Endothelial cell of umbilical vein (primary cell): ENCODE measurements around the gene THAP4. TPM values are rescaled to one million over a fixed set of nuclear protein-coding genes. Genes with fewer than 3 reads are reported as not detected.

ENCODE experiments used
- BruUV-seq: library from RNA; stranded (reverse); fragments of 400-500 nt; replicated peaks from 2 replicates; lab custom pipeline; 2021; lab: Mats Ljungman, UMichigan
- CTCF ChIA-PET: fragments of 300-600, 350-600 bp; sonication (Branson Sonifier 250); formaldehyde crosslinking; loops from one replicate; lab custom pipeline; 2021; ENCODE audit warnings: antibody characterized with exemption, inconsistent platforms; lab: Charles Lee
- POLR2A ChIA-PET: fragments of 300-600, 350-600 bp; sonication (Branson Sonifier 250); formaldehyde crosslinking; loops from one replicate; lab custom pipeline; 2021; ENCODE audit warnings: antibody characterized with exemption, inconsistent platforms; lab: Charles Lee
- DNase-seq: peaks from one replicate; pipeline ENCODE4 v3.0.0-alpha.2; 2011; ENCODE audit warnings: low read depth, low spot score
- FAIRE-seq: peaks from 2 replicates; lab custom pipeline; 2011; peaks lifted over from hg19 to GRCh38; lab: Jason Lieb, UNC
- H2AFZ ChIP-seq: 2 replicates; pipeline ENCODE4 v1.6.0; 2012; ENCODE audit warnings: low read depth, low read length, control low read depth, inconsistent platforms
- H3K27ac ChIP-seq: 2 replicates; pipeline ENCODE4 v1.5.1; 2011; ENCODE audit warnings: low read depth, mild to moderate bottlenecking, control low read depth, low read length, moderate library complexity; ENCODE audit not compliant: insufficient read depth
- H3K27me3 ChIP-seq, 2 experiments: 2 replicates each; pipeline versions ENCODE4 v1.6.0 to v1.6.1; 2011; ENCODE audit warnings: low read length in 2 of 2, mixed read lengths in 1 of 2; ENCODE audit not compliant: control insufficient read depth in 2 of 2, insufficient read depth in 2 of 2
- H3K36me3 ChIP-seq, 2 experiments: 2 replicates in 1 of 2; 3 replicates in 1 of 2; pipeline ENCODE4 v1.5.1; 2011; ENCODE audit warnings: low read length in 2 of 2, mild to moderate bottlenecking in 1 of 2, moderate library complexity in 1 of 2; ENCODE audit not compliant: control insufficient read depth in 2 of 2, insufficient read depth in 2 of 2; ENCODE audit errors: extremely low read depth in 1 of 2
- H3K4me1 ChIP-seq: 3 replicates; pipeline ENCODE4 v1.5.1; 2011; ENCODE audit warnings: mild to moderate bottlenecking, low read length; ENCODE audit not compliant: control insufficient read depth, insufficient read depth; ENCODE audit errors: extremely low read depth
- H3K4me2 ChIP-seq: 2 replicates; pipeline ENCODE4 v1.6.1; 2011; ENCODE audit warnings: low read length, control low read depth, mixed read lengths; ENCODE audit not compliant: insufficient read depth
- H3K4me3 ChIP-seq, 3 experiments: fragments of 200-600 bp in 1 of 3; sonication (generic), shearing (Covaris generic) in 1 of 3; replicated peaks in 1 of 3; 2 replicates each; pipeline ENCODE4 v1.5.1; 2011 to 2016; ENCODE audit warnings: control low read depth in 3 of 3, low read length in 3 of 3, mild to moderate bottlenecking in 2 of 3, inconsistent platforms in 1 of 3, low read depth in 1 of 3, moderate library complexity in 1 of 3; ENCODE audit not compliant: insufficient read depth in 1 of 3
- H3K79me2 ChIP-seq: 2 replicates; pipeline ENCODE4 v1.6.0; 2012; ENCODE audit warnings: low read length, inconsistent platforms; ENCODE audit not compliant: control insufficient read depth, insufficient read depth
- H3K9ac ChIP-seq: replicated peaks from 2 replicates; pipeline ENCODE3; 2011; ENCODE audit warnings: low read length, control low read depth; ENCODE audit not compliant: insufficient read depth; ENCODE audit errors: extremely low read depth
- H3K9me1 ChIP-seq: replicated peaks from 3 replicates; pipeline ENCODE4 v1.6.0; 2011; ENCODE audit warnings: mild to moderate bottlenecking, low read length; ENCODE audit not compliant: control insufficient read depth, insufficient read depth; ENCODE audit errors: extremely low read depth
- H3K9me3 ChIP-seq: replicated peaks from 2 replicates; pipeline ENCODE4 v1.5.1; 2012; ENCODE audit warnings: low read length, inconsistent platforms; ENCODE audit not compliant: control insufficient read depth, insufficient read depth
- H4K20me1 ChIP-seq: replicated peaks from 2 replicates; pipeline ENCODE3; 2011; ENCODE audit warnings: mild to moderate bottlenecking, low read length; ENCODE audit not compliant: control insufficient read depth, insufficient read depth; ENCODE audit errors: extremely low read depth
- EZH2 ChIP-seq: IDR thresholded peaks from 2 replicates; pipeline ENCODE4 v1.6.1; 2012; ENCODE audit warnings: borderline replicate concordance, low read depth, mild to moderate bottlenecking, moderate library complexity, low read length, inconsistent platforms; ENCODE audit not compliant: severe bottlenecking
- FOS ChIP-seq: IDR thresholded peaks from 2 replicates; pipeline ENCODE4 v1.6.1; 2011; ENCODE audit warnings: mild to moderate bottlenecking, low read length, moderate library complexity, borderline replicate concordance; ENCODE audit not compliant: insufficient read depth
- GATA2 ChIP-seq: IDR thresholded peaks from 2 replicates; pipeline ENCODE4 v1.7.0; 2011; ENCODE audit warnings: low read depth, mild to moderate bottlenecking, moderate library complexity, mixed read lengths, low read length; ENCODE audit not compliant: insufficient read length, insufficient read depth
- JUN ChIP-seq: IDR thresholded peaks from 2 replicates; pipeline ENCODE4 v1.6.1; 2011; ENCODE audit warnings: borderline replicate concordance, low read depth; ENCODE audit not compliant: insufficient read length, insufficient read depth
- MYC ChIP-seq: IDR thresholded peaks from one replicate; pipeline ENCODE4 v1.6.1; 2011; ENCODE audit warnings: mild to moderate bottlenecking, low read depth, low read length
- POLR2A ChIP-seq: IDR thresholded peaks from 2 replicates; pipeline ENCODE4 v1.6.1; 2012; ENCODE audit warnings: low read depth, mild to moderate bottlenecking, control low read depth, low read length
- POLR2AphosphoS5 ChIP-seq: IDR thresholded peaks from 2 replicates; pipeline ENCODE4 v1.6.1; 2012; ENCODE audit warnings: low read depth, mild to moderate bottlenecking, control low read depth, low read length, moderate library complexity; ENCODE audit not compliant: insufficient read depth
- dilution Hi-C: fragments of 300-500 bp; cut with MboI; formaldehyde crosslinking; loops from one replicate; pipeline ENCODE4 v1.15.0; 2019; ENCODE audit warnings: low sequenced_read_pairs; ENCODE audit not compliant: extremely low pct_ligation_motif_present
- intact Hi-C: fragments of 100-400 bp; cut with micrococcal nuclease; formaldehyde crosslinking; loops from one replicate; pipeline ENCODE4 v1.10.0; 2022
- polyA plus RNA-seq, 4 experiments: library from polyadenylated mRNA; depleted of rRNA in 3 of 4; stranded (reverse) in 3 of 4; unstranded in 1 of 4; fragments of >200 nt; gene quantifications; 2 replicates each; pipeline versions ENCODE4 v1.2.1 to v1.2.3, GENCODE V29; 2011 to 2012; ENCODE audit warnings: missing spikeins in 1 of 4
- total RNA-seq: library from RNA; stranded (reverse); gene quantifications from 2 replicates; pipeline ENCODE4 v1.2.3, GENCODE V29; 2021
- TF ChIP-seq, protein P1 (sequence below), 2 donors: IDR thresholded peaks; 1 replicate in 1 of 2; 2 replicates in 1 of 2; pipeline ENCODE4 v1.5.1; 2011; ENCODE audit warnings: low read length in 2 of 2, mild to moderate bottlenecking in 2 of 2, moderate library complexity in 2 of 2, control low read depth in 1 of 2, inconsistent platforms in 1 of 2, low read depth in 1 of 2; ENCODE audit not compliant: insufficient read depth in 1 of 2; ENCODE audit errors: extremely low read depth in 1 of 2
- TF ChIP-seq, protein P2 (sequence below): IDR thresholded peaks from 2 replicates; pipeline ENCODE4 v1.6.1; 2011; ENCODE audit not compliant: insufficient read depth, insufficient read length

The THAP4 gene
- total and polyA plus RNA-seq, 2 donors (not counting 3 experiments of a cell fraction or from before 2014, with no cell fraction given) = 45.4 to 47.4 TPM

DNA sequence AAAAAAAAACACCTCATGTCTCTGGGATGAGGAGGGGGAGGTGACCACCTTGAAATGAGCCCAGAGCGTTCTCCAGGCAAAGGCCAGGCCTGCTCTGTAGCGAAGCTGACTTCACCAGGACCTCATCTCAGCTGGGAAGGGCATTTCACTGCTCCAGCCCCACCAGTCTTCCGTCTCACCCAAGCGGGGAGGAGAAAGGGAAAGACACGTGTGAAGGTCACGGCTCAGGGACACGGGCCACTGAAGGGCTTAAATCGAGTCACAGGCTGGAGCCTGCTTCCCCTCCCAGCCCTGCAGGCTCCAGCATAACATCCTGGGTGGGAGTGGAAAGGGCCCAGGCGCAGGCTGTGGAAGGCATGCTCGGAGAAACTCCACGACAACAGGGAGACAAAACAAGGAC lies 18.1 kb downstream of the THAP4 start:
- CTCF ChIA-PET = interaction anchor here (1.5 kb wide), 2 partner anchors 13 to 15 kb away, joined by 4 to 5 read pairs; no protein-coding TSS in a partner anchor
- Histone ChIP-seq H3K4me1 (peaks cover 13% of the 10 kb centered on the region), H3K4me2 (no peak overlapping the region), H3K27ac (peak overlapping the region; percentile 10), H3K79me2 (peaks cover 52% of the 10 kb centered on the region), H3K4me3 (no peak overlapping the region), H3K9me3 (no peaks in the 10 kb centered on the region), H2AFZ (no peak overlapping the region), H3K9me1 (no peaks in the 10 kb centered on the region), H3K27me3 (no peaks in the 10 kb centered on the region), H4K20me1 (peaks cover 2% of the 10 kb centered on the region), H3K36me3 (no peaks in the 10 kb centered on the region), H3K9ac (no peak overlapping the region)
- intact Hi-C loops = no loop called here
- no TSS peak for BruUV-seq
- TF ChIP-seq FOS (no peak), POLR2A (no peak)
- FAIRE-seq = no peak
- DNase-seq = no peak
- dilution Hi-C loops = no loop called here
- POLR2A ChIA-PET = no interaction called here

DNA sequence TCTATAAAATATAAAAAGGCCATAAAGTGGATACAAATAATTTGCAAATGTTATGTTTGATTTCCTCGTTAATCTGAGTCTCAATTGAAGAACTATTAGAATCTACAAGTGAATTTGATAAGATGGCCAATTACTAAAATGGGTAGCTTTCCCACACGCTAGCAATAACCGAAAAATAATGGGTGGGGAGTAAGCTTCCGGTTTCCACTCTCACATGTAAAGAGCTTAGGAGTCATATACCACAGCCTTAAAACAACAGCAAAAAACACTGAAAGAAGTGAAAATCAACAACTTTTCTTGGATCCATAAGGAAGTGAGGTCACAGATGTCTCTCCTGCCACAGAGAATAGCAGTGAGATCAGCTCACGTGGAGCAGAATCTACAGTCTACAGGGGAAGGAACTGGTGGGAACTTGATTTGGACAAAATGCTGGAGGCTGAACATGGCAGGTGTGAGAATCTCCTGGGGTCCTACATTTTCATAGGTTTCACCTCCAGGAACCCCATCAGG lies 18.6 kb downstream of the THAP4 start:
- ChIA-PET CTCF (interaction anchor here (1.2 to 1.5 kb wide), 3 partner anchors 12 to 15 kb away, joined by 4 to 6 read pairs (median 5); no protein-coding TSS in a partner anchor), POLR2A (no interaction called here)
- peak; percentile 49 for FAIRE-seq
- TF ChIP-seq, protein P1, sequence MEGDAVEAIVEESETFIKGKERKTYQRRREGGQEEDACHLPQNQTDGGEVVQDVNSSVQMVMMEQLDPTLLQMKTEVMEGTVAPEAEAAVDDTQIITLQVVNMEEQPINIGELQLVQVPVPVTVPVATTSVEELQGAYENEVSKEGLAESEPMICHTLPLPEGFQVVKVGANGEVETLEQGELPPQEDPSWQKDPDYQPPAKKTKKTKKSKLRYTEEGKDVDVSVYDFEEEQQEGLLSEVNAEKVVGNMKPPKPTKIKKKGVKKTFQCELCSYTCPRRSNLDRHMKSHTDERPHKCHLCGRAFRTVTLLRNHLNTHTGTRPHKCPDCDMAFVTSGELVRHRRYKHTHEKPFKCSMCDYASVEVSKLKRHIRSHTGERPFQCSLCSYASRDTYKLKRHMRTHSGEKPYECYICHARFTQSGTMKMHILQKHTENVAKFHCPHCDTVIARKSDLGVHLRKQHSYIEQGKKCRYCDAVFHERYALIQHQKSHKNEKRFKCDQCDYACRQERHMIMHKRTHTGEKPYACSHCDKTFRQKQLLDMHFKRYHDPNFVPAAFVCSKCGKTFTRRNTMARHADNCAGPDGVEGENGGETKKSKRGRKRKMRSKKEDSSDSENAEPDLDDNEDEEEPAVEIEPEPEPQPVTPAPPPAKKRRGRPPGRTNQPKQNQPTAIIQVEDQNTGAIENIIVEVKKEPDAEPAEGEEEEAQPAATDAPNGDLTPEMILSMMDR (IDR thresholded peaks at IDR 0.05; ENCODE audit: extremely low read depth in 1 of 2, insufficient read depth in 1 of 2, low read depth in 1 of 2, low read length in 2 of 2) = no peak
- TF ChIP-seq GATA2 (no peak), JUN (no peak), POLR2A (no peak), FOS (no peak), MYC (no peak), POLR2AphosphoS5 (no peak), EZH2 (no peak)
- TF ChIP-seq, protein P2, sequence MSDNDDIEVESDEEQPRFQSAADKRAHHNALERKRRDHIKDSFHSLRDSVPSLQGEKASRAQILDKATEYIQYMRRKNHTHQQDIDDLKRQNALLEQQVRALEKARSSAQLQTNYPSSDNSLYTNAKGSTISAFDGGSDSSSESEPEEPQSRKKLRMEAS = no peak
- Histone ChIP-seq H3K27ac (peak overlapping the region; percentile 29), H3K9me1 (no peaks in the 10 kb centered on the region), H3K79me2 (peaks cover 50% of the 10 kb centered on the region), H3K4me1 (peaks cover 13% of the 10 kb centered on the region), H2AFZ (no peak overlapping the region), H3K4me2 (no peak overlapping the region), H3K4me3 (no peak overlapping the region), H4K20me1 (peaks cover 2% of the 10 kb centered on the region), H3K9me3 (no peaks in the 10 kb centered on the region), H3K27me3 (no peaks in the 10 kb centered on the region), H3K9ac (no peak overlapping the region), H3K36me3 (no peaks in the 10 kb centered on the region)
- DNase-seq = no peak
- no TSS peak for BruUV-seq
- dilution Hi-C loops = no loop called here
- intact Hi-C loops = no loop called here
